ENCODE results near the gene TPT1. TPM values are rescaled to one million over a fixed set of nuclear protein-coding genes. Genes with fewer than 3 reads are reported as not detected.

Gene TPT1
- total and polyA plus RNA-seq, 9 of the 15 experiments (the other 6 are each of a cell fraction or from before 2014, with no cell fraction given), result 602 to 2,508 (median 1,784) TPM

DNA sequence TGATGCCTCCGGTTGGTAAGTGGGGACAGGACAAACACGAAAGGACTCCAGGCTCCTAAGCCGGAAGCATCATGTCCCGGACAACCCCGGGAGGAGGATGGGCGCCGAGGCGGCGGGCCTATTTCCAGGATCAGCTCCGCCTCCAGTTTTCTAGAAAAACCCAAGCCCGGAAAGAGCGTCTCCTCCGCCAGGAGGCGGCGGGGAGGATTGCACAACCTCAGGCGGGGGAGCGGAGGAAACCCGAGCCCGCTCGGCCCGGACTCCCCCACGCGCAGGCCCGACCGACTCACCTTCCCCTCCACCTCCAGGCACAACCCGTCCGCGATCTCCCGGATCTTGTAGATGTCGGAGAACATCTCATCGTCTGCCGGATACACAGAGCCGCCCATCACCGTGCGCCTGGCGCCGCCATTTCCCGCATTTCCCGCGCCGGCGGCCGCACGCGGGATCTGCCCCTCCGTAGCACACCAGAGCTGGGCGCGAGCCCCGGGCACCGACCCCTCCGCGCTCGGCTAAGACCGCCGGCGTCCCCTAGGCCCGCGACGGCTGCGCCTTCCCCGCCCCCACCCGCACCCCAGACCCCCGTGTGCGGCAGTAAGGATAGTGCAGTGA is 455 bp downstream of the TPT1 start (continued):
- TF ChIP-seq FIP1L1 (IDR thresholded peaks at IDR 0.05; ENCODE audit: low read depth, low read length, poor library complexity, severe bottlenecking) (peak; percentile 36), ZNF699 (CRISPR knock-in tag; IDR thresholded peaks at IDR 0.05; ENCODE audit: insufficient replicate concordance) (no peak), ZNF639 (CRISPR knock-in tag; conservative IDR thresholded peaks at IDR 0.05 in 1 of 2, IDR thresholded peaks at IDR 0.05 in 1 of 2) (peak in 1 of 2 experiments; percentile 87; a peak in 2 of 4 replicates), DACH1 (IDR thresholded peaks at IDR 0.05; ENCODE audit: partially characterized antibody) (peak; percentile 59), TCF7 (IDR thresholded peaks at IDR 0.05; ENCODE audit: borderline replicate concordance) (no peak), ZNF239 (CRISPR knock-in tag; IDR thresholded peaks at IDR 0.05) (no peak), NFE2 (IDR thresholded peaks at IDR 0.05; ENCODE audit: low read depth) (0 out of 2 replicates have a peak, but pooled peaks have one; percentile 13), E2F5 (CRISPR knock-in tag; IDR thresholded peaks at IDR 0.05) (no peak), TSC22D4 (tag; IDR thresholded peaks at IDR 0.05) (no peak), ZNF134 (CRISPR knock-in tag; conservative IDR thresholded peaks at IDR 0.05) (no peak), LEF1 (IDR thresholded peaks at IDR 0.05) (0 out of 2 replicates have a peak, but pooled peaks have one; percentile 23), TCF3 (CRISPR knock-in tag; IDR thresholded peaks at IDR 0.05) (no peak)
